Stimulated activated CD4-positive, alpha-beta T cell treated with anti-CD3 and anti-CD28 coated beads, Interleukin-1b, Interleukin-23, amount 100 ng/mL, for 4 hours (primary cell): ENCODE measurements around the gene GNB1.

Experiments used
- DNase-seq, 2 donors: peaks; one replicate each; pipeline ENCODE4 v3.0.0-alpha.2; 2020; ENCODE audit warnings: low read depth in 2 of 2

GNB1 gene

GRCh38 chr1:1826356-1827088, 64.4 kb downstream of the GNB1 start:
- DNase-seq, result no peak

DNA sequence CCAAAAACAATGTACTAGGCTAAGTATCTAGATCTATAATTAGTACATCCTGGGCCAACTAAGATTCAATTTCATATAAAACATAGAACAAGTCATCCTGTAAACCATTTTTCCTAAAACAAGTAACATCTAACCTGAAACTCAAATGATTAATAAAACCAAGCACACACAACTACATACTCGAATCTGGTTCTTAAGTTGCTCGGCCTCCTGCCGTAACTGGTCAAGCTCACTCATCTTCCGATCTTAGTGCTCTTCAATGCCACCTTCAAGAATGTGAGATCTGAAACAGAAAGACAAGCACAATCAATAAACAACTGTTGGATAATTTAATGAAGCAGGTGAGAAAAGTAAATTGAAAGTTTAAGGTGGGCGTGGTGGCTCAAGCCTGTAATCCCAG, 65.7 kb downstream of the GNB1 start:
- DNase-seq, result no peak

- no peak for DNase-seq
Observed at GRCh38 chr1:1819762-1820161, 71.1 kb downstream of the GNB1 start.

- DNase-seq, result no peak
Observed at GRCh38 chr1:1817221-1817620, 73.7 kb downstream of the GNB1 start.

GRCh38 chr1:1815606-1816281, 75.1 kb downstream of the GNB1 start:
- no peak for DNase-seq

GRCh38 chr1:1809489-1809888, 81.4 kb downstream of the GNB1 start:
- no peak for DNase-seq

GRCh38 chr1:1808206-1808605, 82.7 kb downstream of the GNB1 start:
- no peak for DNase-seq

GRCh38 chr1:1806890-1807289, 84.0 kb downstream of the GNB1 start:
- no peak for DNase-seq

DNA sequence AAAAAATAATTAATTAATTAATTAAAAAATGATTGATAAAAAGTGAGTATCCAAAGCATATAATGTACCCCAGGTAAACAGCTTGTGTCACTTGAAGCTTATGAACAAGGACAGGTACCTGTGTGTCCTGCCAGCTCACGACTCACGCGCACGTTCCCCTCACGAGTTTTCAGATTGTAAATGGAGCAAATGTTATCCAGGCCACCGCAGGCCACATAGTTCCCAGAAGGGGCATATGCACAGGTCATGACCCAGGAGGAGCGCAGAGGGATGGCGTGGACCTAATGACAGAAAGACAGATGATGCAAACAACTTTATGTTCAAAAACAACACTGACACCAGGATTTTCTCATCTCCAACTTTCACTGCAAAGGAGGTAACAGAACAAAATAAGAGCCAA, 86.6 kb downstream of the GNB1 start:
- DNase-seq, result no peak

GRCh38 chr1:1802871-1803270, 88.0 kb downstream of the GNB1 start:
- DNase-seq, result no peak

GRCh38 chr1:1799716-1800115, 91.2 kb downstream of the GNB1 start:
- DNase-seq, result no peak

DNA sequence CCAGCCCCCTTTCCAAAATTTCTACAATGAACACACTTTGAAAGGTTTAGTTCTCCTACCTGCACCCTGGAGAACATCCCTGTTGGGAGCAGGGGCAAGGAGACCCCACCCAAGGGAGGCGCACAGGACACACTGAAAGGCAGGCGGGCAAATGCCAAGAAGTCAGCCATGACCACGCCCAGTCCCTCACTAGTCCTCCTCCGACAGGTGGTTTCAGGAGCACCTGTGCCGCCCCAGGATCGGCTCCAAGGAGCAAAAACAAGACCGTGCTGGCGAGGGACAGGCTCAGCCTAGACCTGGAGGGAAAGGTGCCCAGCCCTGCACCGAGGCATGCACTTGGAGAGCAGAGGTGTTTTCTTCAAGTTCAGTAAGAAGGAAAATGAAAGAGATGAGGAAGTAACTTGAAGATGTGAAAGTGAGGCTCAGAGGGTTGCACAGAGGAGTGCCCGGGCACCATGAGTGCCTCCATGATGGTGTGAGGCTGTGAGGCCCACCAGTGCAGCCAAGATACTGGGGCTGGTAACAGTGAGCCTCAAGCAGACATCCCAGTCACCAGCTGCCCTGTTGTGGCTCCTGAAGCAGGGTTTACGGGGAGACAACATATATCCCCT, 93.1 kb downstream of the GNB1 start:
- no peak for DNase-seq

DNA sequence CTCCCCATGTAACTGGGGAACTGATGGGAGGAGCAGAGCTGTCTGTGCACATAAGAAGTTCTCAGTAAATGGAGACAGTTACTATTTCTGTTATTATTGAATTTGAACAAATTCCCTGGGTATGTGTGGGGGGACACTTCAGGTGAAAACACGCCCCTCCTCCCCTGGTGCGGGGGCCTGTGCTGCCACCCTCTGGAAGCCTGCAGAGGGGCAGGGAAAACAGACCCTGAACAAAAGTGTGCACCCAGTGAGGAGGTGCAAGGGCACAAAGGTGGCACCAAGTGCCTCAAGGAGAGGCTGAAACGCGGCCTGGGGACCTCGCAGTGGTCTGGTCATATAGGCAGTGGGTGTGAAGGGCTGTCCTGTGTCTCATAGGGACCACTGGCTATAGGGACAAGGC, 94.4 kb downstream of the GNB1 start:
- no peak for DNase-seq

- DNase-seq, result no peak
Observed at GRCh38 chr1:1794999-1795398, 95.9 kb downstream of the GNB1 start.

DNA sequence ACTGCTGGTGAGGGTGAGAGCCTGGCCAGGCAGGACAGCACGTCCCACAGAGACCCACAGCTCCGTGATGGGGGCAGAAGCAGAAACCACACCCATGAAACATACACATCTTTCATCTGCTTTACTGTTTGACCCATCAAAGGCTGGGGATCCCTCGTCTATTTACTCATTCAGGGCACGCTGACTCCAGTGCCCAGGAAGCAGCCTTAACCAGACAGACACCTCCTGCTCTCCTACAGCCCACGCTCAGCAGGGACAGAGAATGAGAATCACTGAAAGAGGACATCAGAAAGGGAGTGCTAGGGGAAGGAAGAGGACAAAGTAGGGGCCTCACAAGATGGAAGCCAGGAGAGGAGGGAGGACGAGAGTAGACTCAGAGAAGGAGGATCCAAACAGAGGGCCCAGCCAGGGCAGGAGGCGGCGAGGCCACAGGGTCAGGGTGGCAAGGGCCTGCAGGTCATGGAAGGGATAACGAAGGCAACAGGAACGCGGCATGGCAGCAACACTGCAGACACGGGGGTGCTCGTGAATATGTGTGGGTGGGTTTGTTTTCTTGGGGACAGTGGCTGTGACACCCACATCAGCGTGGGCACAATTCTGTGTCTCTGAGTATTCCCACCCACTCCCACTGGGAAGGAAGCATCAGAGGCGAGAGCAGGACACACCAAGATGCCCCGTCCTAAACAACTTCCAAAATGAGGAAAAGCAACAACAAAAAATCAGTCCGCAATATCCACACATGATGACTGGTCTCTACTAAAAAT, 97.2 kb downstream of the GNB1 start:
- no peak for DNase-seq

DNA sequence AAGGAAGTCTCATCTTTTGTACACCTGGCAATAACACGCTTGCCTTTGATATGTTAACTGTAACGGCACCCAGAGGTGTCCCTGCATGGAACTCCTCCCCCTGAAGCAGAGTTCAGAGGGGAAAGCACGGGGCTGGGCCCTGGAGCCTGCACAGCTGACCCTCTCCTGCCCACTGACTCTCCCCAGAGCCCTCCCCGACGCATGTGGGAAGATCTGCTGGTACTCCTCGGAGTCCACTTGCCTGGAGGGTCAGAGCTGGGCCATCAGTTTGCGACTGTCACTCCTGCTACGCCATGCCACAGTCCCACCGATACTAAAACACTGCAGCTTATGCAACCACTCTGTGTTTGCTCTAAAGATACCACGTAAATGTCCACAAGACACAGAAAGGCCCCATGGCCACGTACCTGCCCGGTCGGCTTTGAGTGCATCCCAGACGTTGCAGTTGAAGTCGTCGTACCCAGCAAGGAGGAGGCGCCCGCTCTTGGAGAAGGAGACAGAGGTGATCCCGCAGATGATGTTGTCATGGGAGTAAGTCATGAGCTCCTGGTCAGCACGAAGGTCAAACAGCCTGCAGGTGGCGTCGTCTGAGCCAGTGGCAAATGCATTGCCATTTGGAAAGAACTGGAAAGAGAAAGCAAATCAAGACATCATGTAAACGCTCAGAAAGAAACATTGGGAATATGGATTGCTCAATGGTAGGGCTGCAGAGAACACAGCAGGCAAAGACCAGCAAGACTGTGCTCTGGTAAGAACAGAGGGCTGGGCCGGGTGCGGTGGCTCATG, 102.0 kb downstream of the GNB1 start:
- DNase-seq, result no peak

GRCh38 chr1:1788136-1788535, 102.8 kb downstream of the GNB1 start:
- DNase-seq, result no peak

DNA sequence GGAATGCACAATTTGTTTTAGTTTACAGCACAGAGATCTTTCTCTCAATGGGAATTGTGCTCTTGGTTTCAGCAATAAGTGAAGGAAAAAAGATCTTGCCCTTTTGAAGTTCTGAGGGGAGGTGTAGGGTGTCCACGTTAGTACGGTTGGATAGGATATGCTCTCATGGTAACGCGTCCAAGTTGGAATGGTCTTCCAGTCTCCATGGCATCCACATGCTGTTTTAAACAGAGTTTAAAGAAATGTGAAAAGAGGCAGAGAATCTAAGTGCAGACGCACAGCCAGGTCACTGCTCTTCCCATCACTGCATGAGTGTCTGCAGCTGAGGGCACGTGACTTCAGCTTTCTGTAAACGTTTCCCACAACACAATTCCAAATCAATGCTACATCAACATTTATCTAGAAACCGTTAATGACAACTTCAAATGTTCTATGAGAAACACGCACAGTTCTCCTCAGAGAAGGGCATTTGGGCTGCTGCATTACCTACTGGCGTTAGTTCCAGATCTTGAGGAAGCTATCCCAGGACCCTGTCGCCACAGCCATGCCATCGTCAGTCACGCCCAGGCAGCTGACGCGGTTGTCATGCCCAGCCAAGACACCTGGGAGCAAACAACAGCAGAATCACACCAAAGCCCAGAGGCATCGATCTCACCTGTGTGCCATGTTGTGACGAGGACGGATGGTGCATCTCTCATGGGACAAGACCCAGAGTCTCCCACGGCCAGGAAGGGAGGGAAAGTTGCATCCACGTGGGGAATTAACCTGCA, 103.9 kb downstream of the GNB1 start:
- no peak for DNase-seq

GRCh38 chr1:1785666-1786065, 105.2 kb downstream of the GNB1 start:
- DNase-seq, result no peak

- no peak for DNase-seq
Observed at GRCh38 chr1:1784933-1785332, 106.0 kb downstream of the GNB1 start.

- no peak for DNase-seq
Observed at GRCh38 chr1:1783320-1783719, 107.6 kb downstream of the GNB1 start.
